GM21723 (cell line): ENCODE results near the gene AFG1L.
"Not testable (repeated sequence)": the region's sequence is repeated elsewhere in the genome, so short reads cannot be mapped to it uniquely, and the experiment has no call there.

Source experiments
- ATAC-seq: cut with Tn5 transposase; IDR thresholded peaks from one replicate; pipeline ENCODE4 v1.9.1; 2021; ENCODE audit warnings: mild to moderate bottlenecking, moderate library complexity; ENCODE audit not compliant: unreplicated experiment

Gene AFG1L

DNA sequence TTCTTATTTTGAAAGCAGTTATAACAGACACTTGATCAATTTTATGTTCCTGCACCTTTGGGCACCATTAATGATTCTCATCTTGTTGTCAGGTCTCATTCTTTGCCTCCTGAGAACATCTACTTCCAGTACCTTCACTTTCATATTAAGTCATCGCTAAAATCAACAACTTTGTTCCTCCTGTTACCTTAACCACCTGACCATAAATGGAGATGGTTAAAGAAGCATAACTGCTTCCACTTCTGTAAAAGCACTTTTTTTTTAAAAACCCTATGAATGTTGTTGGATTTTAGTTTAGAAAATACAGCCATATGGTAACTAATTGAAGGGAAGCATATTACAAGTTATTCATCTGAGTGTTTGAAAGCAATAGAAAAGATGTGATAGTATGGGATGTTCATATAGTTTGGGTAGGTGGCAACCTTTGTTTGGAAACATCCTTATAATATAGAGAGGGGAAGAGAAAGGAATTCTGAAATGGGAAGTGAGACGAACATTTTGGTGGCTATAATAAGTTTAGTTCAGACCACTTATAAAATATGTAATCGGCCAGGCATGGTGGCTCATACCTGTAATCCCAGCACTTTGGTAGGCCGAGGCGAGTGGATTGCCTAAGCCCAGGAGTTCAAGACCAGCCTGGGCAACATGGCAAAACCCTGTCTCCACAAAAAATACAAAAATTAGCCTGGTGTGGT is 53.9 kb downstream of the AFG1L start:
- peak; percentile 97 for ATAC-seq

DNA sequence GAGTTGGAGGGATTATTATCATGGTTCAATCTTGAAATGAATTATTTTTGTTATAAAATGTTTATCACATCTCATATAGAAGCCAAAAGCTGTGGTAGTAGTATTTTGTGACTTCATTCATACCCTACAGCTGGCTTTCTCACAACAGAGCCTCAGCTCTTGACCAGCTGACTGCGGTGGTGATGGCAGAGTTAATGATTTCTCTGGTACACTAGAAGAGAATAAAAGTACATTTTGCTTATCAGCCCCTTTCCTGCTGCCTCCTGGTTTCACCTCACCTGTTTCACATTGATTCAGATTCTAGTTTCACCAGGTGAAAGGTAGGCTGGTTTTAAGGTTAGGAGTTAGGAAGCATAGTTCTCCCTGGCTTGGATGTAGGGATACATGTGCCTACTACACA is 55.7 kb downstream of the AFG1L start:
- no peak for ATAC-seq

DNA sequence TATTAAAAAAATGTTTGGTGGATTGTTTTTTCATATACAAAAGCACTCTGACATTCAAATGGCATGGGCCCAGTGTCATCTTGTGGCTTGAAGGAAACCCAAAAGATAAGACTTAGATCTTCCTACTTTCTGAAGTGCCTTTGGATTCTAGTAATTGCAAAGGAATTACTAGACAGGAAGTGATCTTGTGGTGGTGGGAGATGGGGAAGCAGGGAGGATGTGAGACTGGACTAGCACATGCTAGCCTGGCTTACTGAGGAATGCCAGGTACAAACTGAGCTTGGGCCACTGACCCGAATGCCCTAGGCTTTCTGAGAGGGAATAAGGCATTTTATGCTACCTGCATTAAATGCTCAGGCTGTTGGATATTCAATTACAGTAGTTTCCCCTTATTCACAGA is 59.0 kb downstream of the AFG1L start:
- ATAC-seq: no peak

DNA sequence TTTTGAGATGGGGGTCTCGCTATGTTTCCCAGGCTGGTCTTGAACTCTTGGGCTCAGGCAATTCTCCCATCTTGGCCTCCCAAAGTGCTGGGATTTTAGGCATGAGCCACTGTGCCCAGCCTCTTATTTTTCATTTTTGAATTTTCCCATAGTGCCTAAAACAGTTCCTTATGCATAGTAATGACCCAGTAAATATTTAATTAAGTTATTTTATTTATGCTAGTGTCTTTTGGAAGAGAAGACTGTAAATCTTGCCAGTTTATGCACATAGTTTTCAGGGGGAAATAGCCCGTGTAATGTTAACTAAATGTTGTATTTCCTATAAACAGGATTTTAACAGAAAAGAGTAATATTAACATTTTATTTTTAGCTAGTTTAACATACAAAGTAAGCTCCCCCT is 60.3 kb downstream of the AFG1L start:
- no peak for ATAC-seq

DNA sequence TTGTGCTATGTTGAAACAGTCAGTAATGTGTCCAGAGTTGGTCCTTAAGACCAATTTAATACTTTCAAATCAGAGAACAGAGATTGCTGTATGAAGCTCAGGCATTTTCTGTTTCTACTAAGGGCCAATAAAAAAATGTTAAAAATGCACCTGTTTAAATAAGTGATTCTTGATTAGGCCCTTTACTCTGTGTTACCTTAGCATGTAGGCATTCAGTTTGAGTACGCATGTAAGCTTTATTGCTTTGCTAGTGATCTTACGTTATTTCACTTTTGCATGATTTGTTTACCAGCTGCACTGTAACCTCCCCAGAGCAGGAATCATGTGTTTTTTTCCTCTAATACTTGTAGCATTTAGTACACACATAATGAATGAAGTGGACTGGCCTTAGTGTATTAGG is 61.0 kb downstream of the AFG1L start:
- ATAC-seq: no peak

DNA sequence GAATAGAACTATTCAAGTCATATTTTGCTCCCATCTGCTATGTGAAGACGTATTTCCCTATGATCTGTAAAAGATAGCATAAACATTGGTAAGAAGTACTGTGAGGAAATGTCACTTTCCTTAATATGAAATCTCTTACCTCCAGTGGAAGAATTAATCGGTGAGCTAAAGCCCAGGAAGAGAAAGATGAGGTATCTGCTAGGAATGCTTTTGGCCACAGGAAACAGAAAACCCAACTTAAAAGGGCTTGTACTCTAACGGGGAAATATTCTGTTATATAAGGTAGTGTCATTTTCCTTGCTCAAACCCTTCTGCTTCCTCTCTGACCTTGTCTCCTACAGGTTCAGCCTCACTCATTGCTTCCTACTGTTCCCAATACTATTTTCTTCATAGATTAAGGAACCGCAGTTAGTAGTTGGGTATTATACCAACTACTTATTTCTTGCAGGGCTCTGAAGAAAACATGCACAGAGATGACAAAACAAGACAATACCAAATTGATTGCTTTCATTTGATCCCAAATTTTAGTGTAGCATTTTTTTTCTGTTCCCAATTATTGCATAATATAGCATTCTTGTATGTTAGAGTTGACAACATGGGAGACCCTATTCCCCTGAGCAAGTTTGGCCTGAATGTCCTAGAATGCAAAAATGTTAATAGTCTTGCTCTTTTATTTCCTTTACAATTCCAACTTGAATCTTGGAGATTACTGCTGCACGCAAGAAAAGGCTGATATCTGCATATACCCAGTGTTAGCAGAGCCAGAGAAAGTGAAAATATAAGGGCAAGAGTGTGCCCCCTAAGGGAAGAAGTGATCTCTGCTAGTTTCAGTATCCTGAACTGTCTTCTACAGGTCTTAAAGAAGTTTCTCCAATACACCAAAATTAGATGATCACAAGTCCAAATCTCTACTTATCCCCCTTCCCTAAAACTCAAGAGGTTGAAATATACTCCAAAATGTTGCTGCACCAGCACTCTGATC is 65.3 kb downstream of the AFG1L start:
- ATAC-seq: no peak

DNA sequence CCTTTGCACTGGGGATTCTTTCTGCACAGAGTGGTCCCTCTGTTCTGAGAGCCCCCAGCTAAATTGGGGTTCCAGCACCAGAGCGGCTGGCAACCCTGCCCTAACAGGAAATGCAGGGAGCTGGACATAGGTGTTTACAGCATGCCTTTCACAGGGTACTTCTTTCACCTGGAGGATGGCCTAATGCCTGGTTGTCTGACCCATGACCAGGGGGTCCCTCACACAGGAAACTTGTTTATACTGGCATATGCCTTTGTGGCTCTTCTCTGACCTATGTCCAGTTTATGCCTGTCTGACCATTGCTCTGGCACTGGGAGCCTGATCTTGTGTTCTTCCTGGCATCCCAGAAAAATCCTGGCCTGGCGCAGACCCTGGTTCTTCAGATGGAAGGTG is 66.1 kb downstream of the AFG1L start:
- no peak for ATAC-seq

DNA sequence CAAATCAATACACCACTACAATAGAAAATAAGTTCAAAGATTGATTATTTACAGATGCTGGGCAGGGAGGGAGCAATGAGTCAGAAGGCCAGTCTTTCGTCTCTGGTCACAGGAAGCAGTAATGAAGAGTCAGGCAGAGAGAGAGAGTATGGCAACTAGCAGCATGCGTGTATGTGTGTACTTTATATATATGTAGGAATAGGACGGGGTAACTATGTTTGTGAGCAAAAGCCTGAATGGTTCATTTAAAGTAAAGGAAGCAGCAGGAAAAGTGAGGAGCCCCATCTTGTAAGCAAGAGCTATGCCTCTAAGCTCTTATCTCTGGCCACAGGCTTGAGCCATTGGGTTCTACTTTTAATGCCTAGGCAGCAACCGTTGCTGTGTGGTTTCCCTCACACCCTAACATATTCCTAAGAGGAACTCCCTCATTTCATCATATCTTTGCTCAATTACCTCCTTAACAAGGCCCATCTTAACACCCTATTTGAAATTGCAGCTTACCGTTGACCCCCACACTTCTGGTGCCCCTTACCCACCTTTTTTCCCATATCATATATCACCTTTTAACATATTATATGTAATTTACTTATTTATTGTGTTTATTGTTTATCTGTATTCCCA is 66.6 kb downstream of the AFG1L start:
- ATAC-seq: no peak

DNA sequence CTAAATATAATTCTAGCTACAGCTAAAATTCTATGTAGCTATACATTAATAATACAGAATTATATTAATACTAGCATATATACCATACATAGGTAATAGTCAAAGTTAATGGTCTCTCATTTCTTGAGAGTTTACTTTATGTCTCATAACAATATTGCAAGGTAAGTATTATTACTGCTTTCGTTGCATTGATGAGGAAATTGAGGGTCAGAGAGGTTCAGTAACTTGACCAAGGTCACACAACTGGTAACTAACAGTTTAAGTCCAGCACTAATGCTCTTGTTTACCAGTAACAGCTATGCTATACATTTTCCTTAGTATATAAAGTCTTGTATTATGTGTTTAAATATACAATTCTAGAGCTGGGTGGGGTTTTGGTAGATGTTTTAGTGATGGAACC is 67.6 kb downstream of the AFG1L start:
- no peak for ATAC-seq

DNA sequence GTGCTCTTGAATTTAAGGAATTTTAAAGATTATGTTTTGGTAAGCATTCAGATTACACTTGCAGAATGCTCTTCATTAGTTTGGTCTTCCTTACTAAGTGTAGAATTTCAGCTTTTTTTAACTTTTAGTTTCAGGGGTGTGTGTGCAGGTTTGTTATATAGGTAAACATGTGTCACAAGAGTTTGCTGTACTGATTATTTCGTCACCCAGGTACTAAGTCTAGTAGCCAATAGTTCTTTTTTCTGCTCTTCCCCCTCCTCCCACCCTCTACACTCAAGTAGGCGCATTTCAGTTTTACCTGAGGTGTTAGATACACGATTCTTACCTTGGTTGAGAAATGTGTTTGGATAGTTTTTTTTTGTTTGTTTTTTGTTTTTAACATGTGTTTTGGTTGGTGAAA is 68.3 kb downstream of the AFG1L start:
- no peak for ATAC-seq

DNA sequence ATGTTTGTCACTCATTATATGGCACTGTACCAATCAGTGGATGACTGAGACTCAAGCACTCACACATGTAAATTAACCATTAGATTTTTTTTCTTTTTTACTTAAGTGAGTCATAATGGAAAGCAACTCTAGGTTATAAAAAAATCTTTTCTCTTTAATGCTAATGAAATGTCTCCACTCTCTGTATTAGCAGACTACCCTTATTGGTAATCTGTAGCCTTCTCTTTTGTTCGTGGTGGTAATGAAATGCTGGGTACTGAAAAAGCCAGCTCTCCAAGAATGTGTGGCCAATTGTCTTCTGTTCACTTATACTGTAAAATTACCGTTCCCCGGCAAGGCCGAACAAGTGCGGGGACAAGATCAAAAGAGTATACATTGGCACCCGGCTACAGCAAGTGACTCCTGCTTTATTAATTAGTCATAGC is 69.0 kb downstream of the AFG1L start:
- no peak for ATAC-seq

DNA sequence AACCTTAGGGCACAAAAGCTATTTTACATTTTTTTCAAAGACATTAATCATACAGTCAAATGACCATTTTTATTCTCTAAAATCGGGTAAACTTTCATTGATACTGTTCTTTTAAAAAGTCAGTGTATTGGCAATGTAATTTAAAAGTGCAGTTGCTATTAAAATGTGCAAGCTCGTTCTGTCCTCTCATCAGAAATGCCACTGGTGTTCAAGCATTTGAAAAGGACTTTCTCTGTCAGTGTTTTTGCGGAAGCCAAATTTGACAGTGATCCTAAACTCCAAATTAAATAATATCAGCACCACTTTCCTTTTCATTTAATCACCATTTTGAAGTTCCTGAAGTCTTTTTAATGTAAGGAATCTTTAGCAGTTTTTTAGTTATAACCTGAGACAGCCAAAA is 69.6 kb downstream of the AFG1L start:
- no peak for ATAC-seq

DNA sequence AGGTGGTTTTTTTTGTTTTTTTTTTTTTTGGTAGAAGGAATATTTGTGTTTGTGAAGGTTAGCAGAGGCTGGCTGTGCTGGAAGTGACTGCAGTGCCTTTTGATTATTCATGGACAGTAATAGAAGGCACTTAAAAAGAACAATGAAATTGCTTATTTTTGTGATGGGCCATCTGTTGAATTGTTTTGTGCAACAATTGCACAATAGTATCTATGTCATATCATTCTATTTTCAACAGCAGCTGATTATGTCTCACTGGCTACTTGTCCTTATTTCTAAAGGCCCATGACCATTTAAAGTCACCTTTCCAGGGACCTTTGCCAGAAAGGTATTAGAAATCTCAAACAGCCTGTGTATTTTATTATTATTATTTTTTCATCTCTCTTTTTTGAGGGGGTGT is 70.6 kb downstream of the AFG1L start:
- no peak for ATAC-seq

DNA sequence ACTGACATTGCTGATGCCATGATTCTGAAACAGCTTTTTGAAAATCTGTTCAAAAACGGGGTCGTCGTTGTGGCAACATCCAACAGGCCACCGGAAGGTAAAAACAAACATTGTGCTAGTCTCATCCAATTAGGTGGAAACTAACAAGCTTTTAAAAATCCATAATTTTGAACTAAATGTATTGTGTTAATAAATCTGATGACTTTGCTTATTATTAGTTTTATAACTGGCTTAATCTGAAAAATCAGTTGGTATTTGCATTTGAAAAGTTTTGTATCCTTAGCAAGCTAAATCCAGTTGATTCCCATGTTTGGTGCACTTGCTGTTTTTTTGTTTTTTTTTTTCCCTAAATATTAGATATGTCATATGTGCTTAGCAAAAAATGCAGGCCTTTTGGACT is 71.4 kb downstream of the AFG1L start:
- ATAC-seq: no peak

DNA sequence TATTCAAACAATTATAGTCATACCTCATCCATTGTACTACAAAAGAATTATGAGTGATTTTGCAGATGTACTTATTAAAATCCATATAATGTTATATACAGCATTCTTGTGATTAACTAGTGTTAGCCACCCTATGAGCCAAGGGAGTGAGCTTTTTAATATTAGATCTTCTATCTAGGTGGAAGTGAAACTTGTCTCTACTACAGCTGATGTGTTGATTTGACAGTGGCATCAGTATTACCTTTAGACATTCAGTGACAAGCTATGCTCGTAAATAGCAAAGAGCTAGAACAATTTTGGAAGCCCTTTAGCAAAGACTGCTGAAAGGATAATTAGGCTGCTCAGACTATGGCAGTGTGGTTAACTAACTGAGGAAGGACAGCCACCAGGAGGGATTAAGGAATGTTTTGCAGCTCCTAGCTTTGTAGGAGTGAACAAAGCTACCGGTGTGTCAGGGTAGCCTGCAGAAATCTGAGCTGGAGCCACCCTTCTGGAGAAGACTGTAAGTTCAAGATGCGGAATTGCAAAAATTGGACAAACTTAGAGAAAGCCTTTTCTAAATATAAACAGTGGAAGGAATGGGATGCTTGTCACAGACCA is 73.7 kb downstream of the AFG1L start:
- no peak for ATAC-seq

DNA sequence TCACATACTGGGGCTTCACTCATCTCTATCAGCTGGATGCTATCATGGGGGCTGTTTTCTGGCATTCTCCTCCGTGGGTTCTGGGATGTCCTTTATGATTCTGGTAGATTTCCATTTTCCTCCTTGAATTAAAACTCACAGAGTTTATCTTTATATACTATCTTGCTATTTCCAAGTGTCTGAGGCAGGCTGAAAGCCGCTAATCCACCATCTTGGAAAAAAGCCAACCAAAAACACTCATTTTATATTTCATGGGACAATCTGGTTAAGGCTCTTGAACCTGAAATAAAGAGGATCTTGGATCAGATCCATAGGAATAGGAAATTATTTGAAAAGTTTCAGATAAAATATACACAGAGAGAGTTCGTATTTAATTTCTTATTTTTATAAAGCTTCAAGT is 86.0 kb downstream of the AFG1L start:
- no peak for ATAC-seq

DNA sequence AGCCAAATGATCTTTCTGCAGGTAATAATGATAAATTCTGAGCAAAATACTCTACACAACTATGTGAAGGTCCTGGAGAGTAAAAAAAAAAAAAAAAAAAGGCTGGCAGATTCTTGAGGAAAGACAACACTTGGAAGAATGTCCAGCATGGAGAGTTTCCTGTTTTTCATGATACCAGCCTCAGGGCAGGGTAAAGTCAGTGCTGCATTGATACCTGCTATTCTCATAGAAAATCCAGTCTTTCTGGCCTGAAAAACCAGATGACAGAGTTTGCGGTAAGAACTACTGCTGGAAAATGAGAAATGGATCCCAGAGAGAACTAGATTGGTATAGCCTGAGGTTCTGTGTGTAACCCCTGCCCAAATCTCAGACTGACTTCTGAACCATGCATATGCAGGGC is 89.1 kb downstream of the AFG1L start:
- ATAC-seq: no peak

DNA sequence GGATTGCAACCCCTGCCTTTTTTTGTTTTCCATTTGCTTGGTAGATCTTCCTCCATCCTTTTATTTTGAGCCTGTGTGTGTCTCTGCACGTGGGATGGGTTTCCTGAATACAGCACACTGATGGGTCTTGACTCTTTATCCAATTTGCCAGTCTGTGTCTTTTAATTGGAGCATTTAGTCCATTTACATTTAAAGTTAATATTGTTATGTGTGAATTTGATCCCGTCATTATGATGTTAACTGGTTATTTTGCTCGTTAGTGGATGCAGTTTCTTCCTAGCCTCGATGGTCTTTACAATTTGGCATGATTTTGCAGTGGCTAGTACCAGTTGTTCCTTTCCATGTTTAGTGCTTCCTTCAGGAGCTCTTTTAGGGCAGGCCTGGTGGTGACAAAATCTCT is 94.3 kb downstream of the AFG1L start:
- not testable (repeated sequence) for ATAC-seq

DNA sequence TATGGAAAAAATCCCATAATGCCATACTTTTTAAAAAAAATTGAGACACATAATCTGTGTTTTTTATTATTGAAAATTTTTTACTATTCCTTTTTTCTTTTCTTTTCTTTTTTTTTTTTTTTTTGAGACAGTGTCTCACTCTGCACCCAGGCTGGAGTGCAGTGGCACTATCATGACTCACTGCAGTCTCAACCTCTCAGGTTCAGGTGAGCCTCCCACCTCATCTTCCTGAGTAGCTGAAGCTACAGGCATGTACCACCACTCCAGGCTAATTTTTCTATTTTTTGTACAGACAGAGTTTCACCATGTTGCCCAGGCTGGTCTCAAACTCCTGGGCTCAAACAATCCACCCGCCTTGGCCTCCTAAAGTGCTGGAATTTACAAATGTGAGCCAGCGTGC is 100.4 kb downstream of the AFG1L start:
- no peak for ATAC-seq

DNA sequence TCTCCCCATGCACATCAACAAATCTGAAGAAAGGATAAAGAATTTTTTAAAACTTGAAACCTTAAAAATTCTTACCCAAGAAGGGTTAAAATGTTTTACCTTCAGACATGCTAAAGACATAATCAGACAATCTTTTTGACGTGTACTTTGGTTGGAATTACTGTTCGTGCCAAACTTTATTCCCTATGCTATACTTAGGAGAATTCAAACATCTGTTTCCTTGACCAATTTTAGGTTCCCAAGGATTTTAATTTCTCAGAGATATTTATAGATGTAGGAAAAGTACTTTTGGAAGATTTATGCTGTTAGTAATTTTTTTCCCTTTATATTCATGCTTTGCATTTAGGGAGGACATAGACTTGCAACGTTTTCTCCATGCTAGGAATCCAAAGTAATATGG is 108.4 kb downstream of the AFG1L start:
- no peak for ATAC-seq

DNA sequence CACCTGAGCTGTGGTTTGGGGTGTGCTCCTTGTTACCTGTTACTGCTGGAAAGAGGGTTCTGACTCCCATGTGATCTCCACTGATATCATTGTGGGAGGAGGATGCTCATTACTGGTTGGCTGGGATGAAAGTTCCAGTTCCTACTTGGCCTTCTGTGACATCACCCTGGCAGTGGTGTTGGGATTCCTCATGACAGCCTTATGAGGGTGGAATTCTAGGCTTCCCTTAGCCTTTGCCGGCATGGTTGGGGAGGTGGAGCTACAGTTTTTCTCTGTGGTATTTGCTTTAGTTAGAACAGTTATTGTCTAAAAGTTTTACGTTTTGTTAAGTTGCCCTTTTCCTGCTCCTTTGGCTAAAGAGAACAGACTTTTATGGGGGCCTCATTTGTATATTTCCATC is 112.1 kb downstream of the AFG1L start:
- ATAC-seq: no peak
